ENCODE data around the gene KIDINS220. TPM values are rescaled to one million over a fixed set of nuclear protein-coding genes. Genes with fewer than 3 reads are reported as not detected.

KIDINS220 gene
- total RNA-seq, 6 experiments from 2014 or later: 17.0 to 24.8 (median 21.5) TPM

- no peaks in the 10 kb centered on the region for H3K27me3 ChIP-seq
- H3K9me3 ChIP-seq: no peaks in the 10 kb centered on the region
- ATAC-seq: no peak
- intact Hi-C loops (cut with DNase I): no loop called here
- H3K27ac ChIP-seq: no peak overlapping the region
- DNase-seq: no peak
- no peaks in the 10 kb centered on the region for H3K4me1 ChIP-seq
- no peaks in the 10 kb centered on the region for H3K36me3 ChIP-seq
- H3K4me3 ChIP-seq: no peak overlapping the region
- no peak for TF ChIP-seq CTCF (IDR thresholded peaks at IDR 0.05)
- TF ChIP-seq POLR2A (IDR thresholded peaks at IDR 0.05): no peak
- 82% methylated on average over 3 of the region's 4 CpGs for WGBS (ENCODE audit: insufficient coverage, low coverage, low lambda C conversion rate, missing lambda C conversion rate)
Observed at GRCh38 chr2:8849327-8849726, 11.9 kb upstream of the KIDINS220 start.

- DNase-seq (no peak), ATAC-seq (no peak)
- WGBS (ENCODE audit: insufficient coverage, low coverage, low lambda C conversion rate, missing lambda C conversion rate): 78% methylated on average over 7 of the region's 7 CpGs
- Histone ChIP-seq H3K4me3 (no peak overlapping the region), H3K4me1 (no peaks in the 10 kb centered on the region), H3K27me3 (no peaks in the 10 kb centered on the region), H3K9me3 (no peaks in the 10 kb centered on the region), H3K36me3 (no peaks in the 10 kb centered on the region), H3K27ac (no peak overlapping the region)
- TF ChIP-seq POLR2A (IDR thresholded peaks at IDR 0.05) (no peak), CTCF (IDR thresholded peaks at IDR 0.05) (no peak)
- intact Hi-C loops (cut with DNase I): no loop called here
Observed at GRCh38 chr2:8848328-8849100, 11.1 kb upstream of the KIDINS220 start.

- 70% methylated on average over 5 of the region's 6 CpGs for WGBS (ENCODE audit: insufficient coverage, low coverage, low lambda C conversion rate, missing lambda C conversion rate)
- intact Hi-C loops (cut with DNase I): no loop called here
- Histone ChIP-seq H3K4me3 (no peak overlapping the region), H3K36me3 (no peaks in the 10 kb centered on the region), H3K4me1 (no peaks in the 10 kb centered on the region), H3K27me3 (no peaks in the 10 kb centered on the region), H3K9me3 (no peaks in the 10 kb centered on the region), H3K27ac (no peak overlapping the region)
- TF ChIP-seq CTCF (IDR thresholded peaks at IDR 0.05): no peak
- no peak for TF ChIP-seq POLR2A (IDR thresholded peaks at IDR 0.05)
- no peak for ATAC-seq
- no peak for DNase-seq
Observed at GRCh38 chr2:8847400-8847799, 10.0 kb upstream of the KIDINS220 start.

- Histone ChIP-seq H3K27ac (no peak overlapping the region), H3K4me3 (no peak overlapping the region), H3K36me3 (no peaks in the 10 kb centered on the region), H3K27me3 (no peaks in the 10 kb centered on the region), H3K9me3 (no peaks in the 10 kb centered on the region), H3K4me1 (peaks cover 0 to 4% (median 0%) of the 10 kb centered on the region in 4 donors)
- intact Hi-C loops (cut with DNase I): no loop called here
- WGBS (ENCODE audit: insufficient coverage, low coverage, low lambda C conversion rate, missing lambda C conversion rate): 66% methylated on average over 4 of the region's 4 CpGs
- no peak for TF ChIP-seq POLR2A (IDR thresholded peaks at IDR 0.05)
- no peak for TF ChIP-seq CTCF (IDR thresholded peaks at IDR 0.05)
- ATAC-seq (no peak), DNase-seq (no peak)
Observed at GRCh38 chr2:8841932-8842331, 4.5 kb upstream of the KIDINS220 start.

All from right lobe of liver (tissue), 6 donors.